HepG2 (cell line): ENCODE data around the gene NXPH4. TPM values are rescaled to one million over a fixed set of nuclear protein-coding genes. Genes with fewer than 3 reads are reported as not detected.
A peak's percentile ranks its signal among the peaks of the same experiment; 100 is the strongest.

Experiments used
- ARNT2 ChIP-seq: sonication (generic); formaldehyde crosslinking; IDR thresholded peaks from 2 replicates; pipeline ENCODE4 v1.8.0; 2022; ENCODE audit warnings: mild to moderate bottlenecking, low read depth, missing genetic modification reagents, moderate library complexity
- CREB1 ChIP-seq, 2 experiments: fragments of 450-650 bp in 1 of 2; IDR thresholded peaks; 2 replicates each; pipeline ENCODE4 v1.6.1; 2016 to 2017; ENCODE audit warnings: control low read depth in 1 of 2, mild to moderate bottlenecking in 1 of 2, missing compliant biosample characterization in 1 of 2, missing genetic modification characterization in 1 of 2
- CREM ChIP-seq, 2 experiments: sonication (generic) in 1 of 2; formaldehyde crosslinking in 1 of 2; IDR thresholded peaks; 2 replicates each; pipeline versions ENCODE4 v1.4.0 to v1.6.1; 2016 to 2020; ENCODE audit warnings: antibody characterized with exemption in 1 of 2, mild to moderate bottlenecking in 1 of 2, missing genetic modification reagents in 1 of 2
- CTCF ChIP-seq: sonication (generic); formaldehyde crosslinking; IDR thresholded peaks from 2 replicates; pipeline ENCODE4 v1.5.0; 2020; ENCODE audit warnings: mild to moderate bottlenecking, missing genetic modification reagents, moderate library complexity
- HMGXB4 ChIP-seq, 2 experiments: sonication (generic) in 1 of 2; formaldehyde crosslinking in 1 of 2; IDR thresholded peaks; 2 replicates each; pipeline versions ENCODE4 v1.4.0 to v1.6.1; 2018 to 2020; ENCODE audit warnings: missing genetic modification reagents in 2 of 2, borderline replicate concordance in 1 of 2, low read depth in 1 of 2, mild to moderate bottlenecking in 1 of 2, missing biosample characterization in 1 of 2
- MED13 ChIP-seq: sonication (generic); formaldehyde crosslinking; IDR thresholded peaks from 2 replicates; pipeline ENCODE4 v1.5.0; 2020; ENCODE audit warnings: missing genetic modification reagents
- NFE2L2 ChIP-seq: fragments of 150-350 bp; IDR thresholded peaks from 2 replicates; pipeline ENCODE4 v1.6.1; 2014; ENCODE audit warnings: low read length
- PATZ1 ChIP-seq: sonication (generic); formaldehyde crosslinking; IDR thresholded peaks from 2 replicates; pipeline ENCODE4 v1.4.0; 2020; ENCODE audit warnings: missing genetic modification reagents
- SMC3 ChIP-seq: IDR thresholded peaks from 2 replicates; pipeline ENCODE4 v1.6.1; 2011; ENCODE audit warnings: low read length, improper control_type of control experiment
- ZFP91 ChIP-seq: sonication (generic); formaldehyde crosslinking; IDR thresholded peaks from 2 replicates; pipeline ENCODE4 v1.9.0; 2022; ENCODE audit warnings: missing genetic modification reagents, mild to moderate bottlenecking, borderline replicate concordance
- ZFX ChIP-seq: sonication (generic); formaldehyde crosslinking; IDR thresholded peaks from 2 replicates; pipeline ENCODE4 v1.4.0; 2020; ENCODE audit warnings: mild to moderate bottlenecking, low read depth, missing genetic modification reagents, moderate library complexity
- ZNF274 ChIP-seq: sonication (generic); formaldehyde crosslinking; IDR thresholded peaks from 2 replicates; pipeline ENCODE4 v1.5.1; 2020; ENCODE audit warnings: mild to moderate bottlenecking, missing genetic modification reagents
- ZNF687 ChIP-seq: sonication (generic); formaldehyde crosslinking; IDR thresholded peaks from 2 replicates; pipeline ENCODE4 v1.5.1; 2020; ENCODE audit warnings: mild to moderate bottlenecking, missing genetic modification reagents, moderate library complexity
- ZNF772 ChIP-seq: sonication (generic); formaldehyde crosslinking; IDR thresholded peaks from 2 replicates; pipeline ENCODE4 v1.5.0; 2020; ENCODE audit warnings: mild to moderate bottlenecking, missing genetic modification reagents
- ZNF781 ChIP-seq: sonication (generic); formaldehyde crosslinking; IDR thresholded peaks from 2 replicates; pipeline ENCODE4 v1.5.1; 2020; ENCODE audit warnings: borderline replicate concordance, mild to moderate bottlenecking, missing genetic modification reagents; ENCODE audit errors: not compliant biosample characterization
- polyA plus RNA-seq, 8 experiments: library from polyadenylated mRNA; depleted of rRNA in 3 of 8; stranded (reverse) in 7 of 8; unstranded in 1 of 8; fragments of >200 nt; fragmentation: Illumina TruSeq in 4 of 8; extraction: Trizol in 4 of 8; gene quantifications; 2 replicates each; pipeline versions ENCODE4 v1.2.1 to v1.2.3, GENCODE V29; 2011 to 2016; ENCODE audit warnings: low read depth in 4 of 8, missing spikeins in 1 of 8, mixed read lengths in 1 of 8; ENCODE audit not compliant: insufficient read depth in 1 of 8
- total RNA-seq, 5 experiments: library from RNA; depleted of rRNA; stranded (reverse); fragments of >200 nt; fragmentation: Illumina TruSeq; extraction: Trizol; gene quantifications; 2 replicates each; pipeline ENCODE4 v1.2.3, GENCODE V29; 2016; ENCODE audit warnings: low read depth in 1 of 5

The NXPH4 gene
- total and polyA plus RNA-seq, 2 of the 13 experiments (the other 11 are each of a cell fraction or from before 2014, with no cell fraction given) = 0.13 TPM; not detected in 1

GRCh38 chr12:57243521-57244311 is 27.1 kb downstream of the NXPH4 start (continued):
- peak; percentile 17; the same call in 1 of the 2 replicates for TF ChIP-seq ZFP91 (CRISPR knock-in tag)
- TF ChIP-seq MED13 (CRISPR knock-in tag) = no peak
- peak; percentile 43 for TF ChIP-seq ZFX (CRISPR knock-in tag)
- peak; percentile 26; the same call in 1 of the 2 replicates for TF ChIP-seq SMC3
- no peak for TF ChIP-seq ZNF772
- TF ChIP-seq CTCF = peak; percentile 85
- no peak for TF ChIP-seq NFE2L2
- TF ChIP-seq ZNF781 = no peak
- TF ChIP-seq CREM (IDR thresholded peaks at IDR 0.05) = peak; percentile 34; the same call in 1 of the 2 replicates
- TF ChIP-seq CREM (CRISPR knock-in tag; IDR thresholded peaks at IDR 0.05) = no peak
- peak; percentile 56 for TF ChIP-seq PATZ1
- peak in 1 of 2 experiments; percentile 55; a peak in 1 of 4 replicates for TF ChIP-seq HMGXB4 (CRISPR knock-in tag; IDR thresholded peaks at IDR 0.05; ENCODE audit: borderline replicate concordance in 1 of 2, low read depth in 1 of 2)
- TF ChIP-seq ARNT2 (CRISPR knock-in tag) = no peak
- peak; percentile 41 for TF ChIP-seq ZNF687
- TF ChIP-seq CREB1 (IDR thresholded peaks at IDR 0.05) = no peak
- peak; percentile 61; the same call in 1 of the 2 replicates for TF ChIP-seq CREB1 (CRISPR knock-in tag; IDR thresholded peaks at IDR 0.05)
- no peak for TF ChIP-seq ZNF274 (CRISPR knock-in tag)
